Kidney capillary endothelial cell (primary cell): ENCODE measurements around the gene TROAP.
"Not testable (repeated sequence)": the region's sequence is repeated elsewhere in the genome, so short reads cannot be mapped to it uniquely, and the experiment has no call there.

ENCODE experiments used
- DNase-seq: peaks from one replicate; pipeline ENCODE4 v3.0.0-alpha.2; 2018; ENCODE audit warnings: low spot score

TROAP gene

DNA sequence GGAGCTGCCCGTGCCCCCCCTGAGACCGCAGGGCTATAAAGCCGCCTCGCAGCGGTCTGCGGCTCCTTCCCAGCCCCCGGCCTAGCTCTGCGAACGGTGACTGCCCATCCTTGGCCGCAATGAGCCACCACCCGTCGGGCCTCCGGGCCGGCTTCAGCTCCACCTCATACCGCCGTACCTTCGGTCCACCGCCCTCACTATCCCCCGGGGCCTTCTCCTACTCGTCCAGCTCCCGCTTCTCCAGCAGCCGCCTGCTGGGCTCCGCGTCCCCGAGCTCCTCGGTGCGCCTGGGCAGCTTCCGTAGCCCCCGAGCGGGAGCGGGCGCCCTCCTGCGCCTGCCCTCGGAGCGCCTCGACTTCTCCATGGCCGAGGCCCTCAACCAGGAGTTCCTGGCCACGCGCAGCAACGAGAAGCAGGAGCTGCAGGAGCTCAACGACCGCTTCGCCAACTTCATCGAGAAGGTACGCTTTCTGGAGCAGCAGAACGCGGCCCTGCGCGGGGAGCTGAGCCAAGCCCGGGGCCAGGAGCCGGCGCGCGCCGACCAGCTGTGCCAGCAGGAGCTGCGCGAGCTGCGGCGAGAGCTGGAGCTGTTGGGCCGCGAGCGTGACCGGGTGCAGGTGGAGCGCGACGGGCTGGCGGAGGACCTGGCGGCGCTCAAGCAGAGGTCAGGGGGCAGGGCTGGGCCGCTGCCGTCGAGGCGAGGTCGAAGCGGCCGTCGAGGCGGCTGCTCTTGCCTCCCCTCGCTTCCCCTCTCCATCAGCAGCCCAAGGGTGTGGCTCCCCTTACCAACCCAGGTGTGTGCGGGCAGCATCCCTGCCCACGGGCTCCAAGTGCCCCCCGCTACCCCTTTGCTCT lies 27.7 kb upstream of the TROAP start, which contains the start of gene PRPH:
Gene PRPH (plus strand): TSS at position 66 of the 855 bp plus-strand sequence. CDS start 54 bp downstream, at position 120.
- no peak for DNase-seq

DNA sequence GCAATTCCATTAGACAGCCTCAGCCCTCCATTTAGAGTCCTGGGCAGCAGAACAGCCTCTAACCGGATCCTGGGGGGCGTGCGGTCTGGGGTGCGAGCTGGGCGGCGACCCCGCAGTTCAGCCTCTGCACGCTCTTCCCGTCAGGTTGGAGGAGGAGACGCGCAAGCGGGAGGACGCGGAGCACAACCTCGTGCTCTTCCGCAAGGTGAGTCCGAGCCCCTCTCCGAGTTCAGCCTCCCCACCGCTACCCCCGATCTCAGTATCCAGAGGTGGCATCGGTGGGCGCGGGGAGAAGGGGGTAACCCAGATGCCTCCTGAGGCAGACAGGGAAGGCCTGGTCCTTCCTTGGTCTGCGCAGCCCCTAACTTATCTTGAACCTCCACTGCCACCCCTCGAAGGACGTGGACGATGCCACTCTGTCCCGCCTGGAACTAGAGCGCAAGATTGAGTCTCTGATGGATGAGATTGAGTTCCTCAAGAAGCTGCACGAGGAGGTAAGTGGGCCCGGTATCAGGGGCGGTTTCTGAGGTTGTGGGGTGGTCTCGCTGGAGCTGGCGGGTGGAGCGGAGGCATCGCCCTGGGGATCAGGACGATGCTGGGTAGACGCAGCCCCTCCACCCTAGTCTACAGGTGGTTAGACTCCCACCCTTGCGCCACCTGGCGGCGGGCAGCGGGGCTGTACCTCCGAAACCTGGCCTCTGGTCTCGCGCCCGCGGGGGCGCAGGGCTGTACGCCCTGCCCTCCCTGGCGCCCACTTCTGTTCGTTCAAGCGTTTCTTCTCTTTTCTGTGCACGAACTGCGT lies 26.8 kb upstream of the TROAP start:
- DNase-seq, result no peak

DNA sequence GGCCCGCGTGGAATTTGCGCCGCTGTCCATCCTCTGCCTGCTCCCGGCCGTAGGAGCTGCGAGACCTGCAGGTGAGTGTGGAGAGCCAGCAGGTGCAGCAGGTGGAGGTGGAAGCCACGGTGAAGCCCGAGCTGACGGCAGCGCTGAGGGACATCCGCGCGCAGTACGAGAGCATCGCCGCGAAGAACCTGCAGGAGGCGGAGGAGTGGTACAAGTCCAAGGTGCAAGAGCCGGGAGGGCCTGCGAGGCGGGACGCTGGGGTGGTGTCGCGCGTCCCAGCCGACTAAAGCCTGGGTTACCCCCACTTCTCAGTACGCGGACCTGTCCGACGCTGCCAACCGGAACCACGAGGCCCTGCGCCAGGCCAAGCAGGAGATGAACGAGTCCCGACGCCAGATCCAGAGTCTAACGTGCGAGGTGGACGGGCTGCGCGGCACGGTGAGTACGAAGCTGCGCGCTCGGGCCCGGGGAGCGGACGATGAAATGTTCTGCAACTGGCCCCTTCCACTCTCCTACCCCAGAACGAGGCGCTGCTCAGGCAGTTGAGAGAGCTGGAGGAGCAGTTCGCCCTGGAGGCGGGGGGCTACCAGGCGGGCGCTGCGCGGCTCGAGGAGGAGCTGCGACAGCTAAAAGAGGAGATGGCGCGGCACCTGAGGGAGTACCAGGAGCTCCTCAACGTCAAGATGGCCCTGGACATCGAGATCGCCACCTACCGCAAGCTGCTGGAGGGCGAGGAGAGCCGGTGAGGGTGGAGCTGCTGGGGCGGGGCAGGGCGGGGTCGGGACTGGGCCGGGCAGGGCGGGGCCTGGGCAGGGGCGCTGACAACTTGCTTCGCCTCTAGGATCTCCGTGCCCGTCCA lies 26.0 kb upstream of the TROAP start:
- DNase-seq, result no peak

DNA sequence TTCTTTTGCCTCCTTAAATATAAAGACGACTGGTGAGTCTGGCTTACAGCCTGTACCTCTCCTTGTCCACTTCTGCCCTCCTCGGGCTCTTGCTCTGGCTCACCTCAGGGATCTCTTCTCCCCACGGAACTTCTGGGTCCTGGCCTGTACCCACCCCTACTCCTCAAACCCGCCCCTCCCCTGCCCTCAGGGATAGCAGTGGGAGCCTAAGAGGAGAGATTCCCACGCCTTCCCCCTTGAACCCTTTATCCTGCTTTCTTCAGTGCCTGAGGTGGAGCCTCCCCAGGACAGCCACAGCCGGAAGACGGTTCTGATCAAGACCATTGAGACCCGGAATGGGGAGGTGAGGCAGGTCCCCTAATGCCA lies 25.4 kb upstream of the TROAP start:
- DNase-seq, result no peak

GRCh38 chr12:49298160-49298559 lies 24.9 kb upstream of the TROAP start:
- DNase-seq, result no peak

- no peak for DNase-seq
These were observed 21.3 kb upstream of the TROAP start for GRCh38 chr12:49301760-49302159.

DNA sequence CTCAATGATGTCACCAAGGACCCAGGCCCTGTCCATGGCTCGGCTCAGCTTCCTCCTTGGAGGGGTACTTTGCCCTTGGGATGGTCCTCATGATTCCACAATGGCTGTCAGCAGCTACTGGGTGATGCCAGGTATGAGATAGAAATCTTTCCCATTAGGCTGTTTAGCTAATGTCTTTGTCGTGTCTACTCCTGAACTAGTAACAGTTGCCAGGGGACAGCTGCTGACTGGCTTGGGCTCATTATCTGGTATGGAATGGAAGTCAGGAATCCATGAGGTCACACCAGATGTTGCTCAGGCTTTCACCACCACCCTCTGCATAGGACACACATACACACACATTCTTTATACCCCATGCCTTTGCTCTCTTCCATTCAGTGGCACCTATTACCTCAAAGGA lies 18.9 kb upstream of the TROAP start:
- DNase-seq, result no peak

GRCh38 chr12:49305762-49306510 lies 17.1 kb upstream of the TROAP start:
- DNase-seq, result no peak

GRCh38 chr12:49309386-49309785 lies 13.7 kb upstream of the TROAP start:
- no peak for DNase-seq

DNA sequence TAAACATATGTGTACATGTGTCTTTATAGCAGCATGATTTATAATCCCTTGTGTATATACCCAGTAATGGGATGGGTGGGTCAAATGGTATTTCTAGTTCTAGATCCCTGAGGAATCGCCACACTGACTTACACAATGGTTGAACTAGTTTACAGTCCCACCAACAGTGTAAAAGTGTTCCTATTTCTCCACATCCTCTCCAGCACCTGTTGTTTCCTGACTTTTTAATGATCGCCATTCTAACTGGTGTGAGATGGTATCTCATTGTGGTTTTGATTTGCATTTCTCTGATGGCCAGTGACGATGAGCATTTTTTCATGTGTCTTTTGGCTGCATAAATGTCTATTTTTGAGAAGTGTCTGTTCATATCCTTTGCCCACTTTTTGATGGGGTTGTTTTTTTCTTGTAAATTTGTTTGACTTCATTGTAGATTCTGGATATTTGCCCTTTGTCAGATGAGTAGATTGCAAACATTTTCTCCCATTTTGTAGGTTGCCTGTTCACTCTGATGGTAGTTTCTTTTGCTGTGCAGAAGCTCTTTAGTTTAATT lies 12.5 kb upstream of the TROAP start:
- not testable (repeated sequence) for DNase-seq

DNA sequence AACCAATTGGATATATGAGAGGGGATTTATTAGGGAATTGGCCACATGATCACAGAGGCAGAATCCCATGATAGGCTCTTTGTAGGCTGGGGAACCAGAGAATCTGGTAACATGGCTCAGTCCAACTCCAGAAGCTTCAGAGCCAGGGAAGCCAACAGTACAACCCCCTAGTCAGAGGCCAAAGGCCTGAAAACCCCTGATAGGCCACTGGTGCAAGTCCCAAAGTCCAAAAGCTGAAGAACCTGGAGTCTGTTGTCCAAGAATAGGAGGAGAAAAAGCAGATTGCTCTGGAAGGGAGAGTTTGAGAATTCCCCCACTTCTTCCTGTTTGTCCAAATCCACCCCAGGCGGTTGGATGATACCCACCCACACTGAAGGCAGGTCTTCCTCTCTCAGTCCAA lies 8.2 kb upstream of the TROAP start:
- DNase-seq, result no peak

- DNase-seq, result not testable (repeated sequence)
These were observed 5.9 kb upstream of the TROAP start for GRCh38 chr12:49317118-49317517.

DNA sequence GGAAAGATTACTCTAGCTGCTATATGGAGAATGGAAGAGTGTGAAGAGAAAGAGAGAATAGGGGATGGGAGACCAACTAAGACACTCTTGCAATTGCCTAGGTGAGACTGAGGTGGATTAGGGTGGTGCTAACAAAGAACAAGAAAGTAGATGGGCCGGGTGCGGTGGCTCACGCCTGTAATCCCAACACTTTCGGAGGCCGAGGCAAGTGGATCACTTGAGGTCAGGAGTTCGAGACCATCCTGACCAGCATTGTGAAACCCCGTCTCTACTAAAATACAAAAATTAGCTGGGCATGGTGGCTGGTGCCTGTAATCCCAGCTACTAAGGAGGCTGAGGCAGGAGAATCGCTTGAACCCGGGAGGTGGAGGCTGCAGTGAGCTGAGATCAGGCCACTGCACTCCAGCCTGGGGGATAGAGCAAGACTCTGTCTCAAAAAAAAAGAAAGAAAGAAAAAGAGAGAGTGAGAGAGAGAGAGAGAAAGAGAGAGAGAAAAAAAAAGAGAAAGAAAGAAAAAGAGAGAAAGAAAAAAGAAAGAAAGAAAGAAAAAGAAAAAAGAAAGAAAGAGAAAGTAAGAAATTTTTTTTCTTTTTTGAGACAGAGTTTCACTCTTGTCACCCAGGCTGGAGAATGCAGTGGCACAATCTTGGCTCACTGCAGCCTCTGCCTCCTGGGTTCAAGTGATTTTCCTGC lies 2.5 kb upstream of the TROAP start:
- DNase-seq, result not testable (repeated sequence)

DNA sequence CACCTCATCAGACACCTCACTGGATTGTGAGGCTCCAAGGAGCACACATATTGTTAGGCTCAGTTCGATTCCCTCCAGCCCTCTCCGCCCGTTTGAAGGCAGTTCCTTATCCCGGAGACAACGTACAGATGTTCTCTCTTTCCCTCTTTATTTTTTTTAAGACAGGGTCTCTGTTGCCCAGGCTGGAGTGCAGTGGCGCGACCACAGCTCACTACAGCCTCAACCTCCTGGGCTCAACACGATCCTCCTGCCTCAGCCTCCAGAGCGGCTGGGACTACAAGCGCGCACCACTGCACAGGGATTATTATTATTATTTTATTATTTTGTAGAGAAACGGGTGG lies 718 bp upstream of the TROAP start:
- DNase-seq, result no peak

GRCh38 chr12:49323524-49324097 lies 556 bp downstream of the TROAP start:
- DNase-seq, result no peak

- DNase-seq, result no peak
These were observed 2.6 kb downstream of the TROAP start for GRCh38 chr12:49325606-49326005.

DNA sequence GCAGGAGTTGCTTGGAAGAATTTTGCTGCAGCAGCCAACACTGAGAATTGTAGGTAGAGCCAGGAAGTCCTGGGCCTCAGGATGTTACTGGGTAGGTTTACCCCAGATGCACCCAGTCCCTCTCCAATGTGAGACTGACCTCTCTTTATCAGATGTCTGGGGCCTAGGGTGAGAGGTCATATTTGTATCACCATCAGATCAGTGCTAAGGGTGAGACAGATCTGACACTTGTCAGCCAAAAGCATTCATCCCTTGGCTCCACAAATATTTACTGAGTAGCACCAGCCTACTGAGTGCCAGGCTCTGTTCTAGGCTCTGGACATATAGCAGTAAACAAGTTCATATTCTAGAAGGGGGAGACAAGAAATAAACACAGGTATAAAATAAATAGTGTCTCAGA lies 4.3 kb downstream of the TROAP start:
- DNase-seq, result no peak

- no peak for DNase-seq
These were observed 4.8 kb downstream of the TROAP start for GRCh38 chr12:49327887-49328286.

DNA sequence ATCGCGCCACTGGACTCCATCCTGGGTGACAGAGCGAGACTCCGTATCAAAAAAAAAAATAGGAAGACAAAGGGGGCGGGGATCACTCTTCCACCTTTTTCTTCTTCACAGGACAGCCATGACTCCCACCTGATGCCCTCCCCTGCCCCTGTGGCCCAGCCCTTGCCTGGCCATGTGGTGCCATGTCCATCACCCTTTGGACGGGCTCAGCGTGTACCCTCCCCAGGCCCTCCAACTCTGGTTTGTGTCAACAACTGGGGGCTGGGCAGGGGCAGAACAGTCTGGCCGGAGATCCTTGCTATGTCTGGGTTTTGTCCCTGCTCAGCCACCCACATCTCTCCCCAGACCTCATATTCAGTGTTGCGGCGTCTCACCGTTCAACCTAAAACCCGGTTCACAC lies 5.8 kb downstream of the TROAP start:
- DNase-seq, result no peak

- no peak for DNase-seq
These were observed 7.1 kb downstream of the TROAP start for GRCh38 chr12:49330032-49330619.
